K562 (cell line): ENCODE measurements around the gene TSPAN16. TPM values are rescaled to one million over a fixed set of nuclear protein-coding genes. Genes with fewer than 3 reads are reported as not detected.

Experiments used
- ATAC-seq: fragments of 200-7000 bp; cut with Tn5 transposase; 3 replicates; pipeline ENCODE4 v1.9.1; 2020; ENCODE audit warnings: moderate library complexity
- BruUV-seq: library from RNA; stranded (reverse); fragments of 400-500 nt; replicated peaks from 2 replicates; lab custom pipeline; 2021; lab: Mats Ljungman, UMichigan
- CTCF ChIA-PET: fragments of 300-600 bp; formaldehyde crosslinking; extraction: SDS; loops from one replicate; lab custom pipeline; 2021; ENCODE audit warnings: low intra/inter-chr PET ratio; lab: Yijun Ruan, JAX
- POLR2A ChIA-PET: fragments of 300-600, 350-650 bp; sonication (Branson Sonifier 250); formaldehyde crosslinking; extraction: SDS; loops from one replicate; lab custom pipeline; 2021; ENCODE audit warnings: antibody characterized with exemption, inconsistent platforms; lab: Yijun Ruan, JAX
- DNase-seq, 4 experiments: peaks; one replicate each; pipeline versions ENCODE4 v3.0.0 to v3.0.0-alpha.2; 2011 to 2018; ENCODE audit warnings: low spot score in 3 of 4, mixed read lengths in 3 of 4; ENCODE audit errors: extremely low read depth in 1 of 4
- FAIRE-seq: peaks from 2 replicates; lab custom pipeline; 2011; peaks lifted over from hg19 to GRCh38; lab: Jason Lieb, UNC
- H2AFZ ChIP-seq: 2 replicates; pipeline ENCODE4 v1.6.0; 2011; ENCODE audit warnings: low read depth, low read length, control low read depth, inconsistent platforms
- H3K27ac ChIP-seq: fragments of 200-600 bp; 3 replicates; pipeline ENCODE4 v1.8.0; 2011; ENCODE audit warnings: low read depth, mild to moderate bottlenecking, control low read depth, inconsistent platforms, low read length, moderate library complexity, mixed read lengths; ENCODE audit errors: extremely low read depth
- H3K27me3 ChIP-seq, 2 experiments: fragments of 300-600 bp in 1 of 2; 2 replicates in 1 of 2; 3 replicates in 1 of 2; pipeline versions ENCODE4 v1.6.0 to v1.8.0; 2011; ENCODE audit warnings: inconsistent platforms in 2 of 2, low read length in 2 of 2, mild to moderate bottlenecking in 1 of 2, mixed read lengths in 1 of 2, moderate library complexity in 1 of 2; ENCODE audit not compliant: control insufficient read depth in 2 of 2, insufficient read depth in 2 of 2
- H3K36me3 ChIP-seq: fragments of 300-600 bp; 3 replicates; pipeline ENCODE4 v1.8.0; 2011; ENCODE audit warnings: mild to moderate bottlenecking, low read length, inconsistent platforms; ENCODE audit not compliant: control insufficient read depth, insufficient read depth
- H3K4me1 ChIP-seq, 2 experiments: fragments of 200-600 bp in 1 of 2; replicated peaks in 1 of 2; 2 replicates in 1 of 2; 3 replicates in 1 of 2; pipeline versions ENCODE4 v1.5.1 to v1.8.0; 2011; ENCODE audit warnings: inconsistent platforms in 2 of 2, low read length in 2 of 2, mild to moderate bottlenecking in 1 of 2, mixed read lengths in 1 of 2, moderate library complexity in 1 of 2; ENCODE audit not compliant: control insufficient read depth in 2 of 2, insufficient read depth in 2 of 2
- H3K4me2 ChIP-seq: 2 replicates; pipeline ENCODE4 v1.6.1; 2011; ENCODE audit warnings: low read length, control low read depth, inconsistent platforms, mixed read lengths; ENCODE audit not compliant: insufficient read depth
- H3K4me3 ChIP-seq: fragments of 200-600 bp; sonication (generic), shearing (Covaris generic); 2 replicates; pipeline ENCODE4 v1.5.1; 2016; ENCODE audit warnings: control low read depth, inconsistent platforms
- H3K79me2 ChIP-seq: fragments of 200-600 bp; 3 replicates; pipeline ENCODE4 v1.8.0; 2011; ENCODE audit warnings: low read length, inconsistent platforms; ENCODE audit not compliant: control insufficient read depth, insufficient read depth
- H3K9ac ChIP-seq, 2 experiments: 2 replicates each; pipeline versions ENCODE4 v1.6.0 to v1.6.1; 2011; ENCODE audit warnings: low read depth in 2 of 2, low read length in 2 of 2, control low read depth in 1 of 2, inconsistent platforms in 1 of 2, mild to moderate bottlenecking in 1 of 2, mixed read lengths in 1 of 2; ENCODE audit not compliant: insufficient read depth in 1 of 2
- H3K9me1 ChIP-seq: one replicate; pipeline ENCODE4 v1.6.0; 2011; ENCODE audit warnings: inconsistent platforms, mild to moderate bottlenecking, low read length, moderate library complexity; ENCODE audit not compliant: control insufficient read depth, insufficient read depth
- H3K9me3 ChIP-seq: replicated peaks from 2 replicates; pipeline ENCODE4 v1.5.1; 2011; ENCODE audit warnings: low read depth, low read length, inconsistent platforms; ENCODE audit not compliant: control insufficient read depth, insufficient read depth
- H4K20me1 ChIP-seq: replicated peaks from 2 replicates; pipeline ENCODE4 v1.6.1; 2011; ENCODE audit warnings: low read length, inconsistent platforms, mixed read lengths; ENCODE audit not compliant: control insufficient read depth, insufficient read depth
- L3MBTL2 ChIP-seq: fragments of 450-650 bp; IDR thresholded peaks from 2 replicates; pipeline ENCODE4 v1.6.1; 2016; ENCODE audit warnings: mild to moderate bottlenecking, moderate library complexity
- TARDBP ChIP-seq: fragments of 450-650 bp; IDR thresholded peaks from 2 replicates; pipeline ENCODE4 v1.6.1; 2016
- TCF7 ChIP-seq: sonication (generic); IDR thresholded peaks from 2 replicates; pipeline ENCODE4 v1.6.1; 2016; ENCODE audit warnings: antibody characterized with exemption, borderline replicate concordance
- ZBTB33 ChIP-seq: sonication (generic); formaldehyde crosslinking; IDR thresholded peaks from 2 replicates; pipeline ENCODE4 v1.8.1; 2023; ENCODE audit warnings: mild to moderate bottlenecking, missing genetic modification reagents
- ZKSCAN8 ChIP-seq: fragments of 200-800 bp; sonication (Bioruptor generic); IDR thresholded peaks from 2 replicates; pipeline ENCODE4 v1.6.1; 2016; ENCODE audit warnings: missing genetic modification characterization, missing compliant biosample characterization
- ZNF354B ChIP-seq: fragments of 250-450 bp; sonication (Bioruptor Pico); IDR thresholded peaks from 2 replicates; pipeline ENCODE4 v1.4.0; 2020
- WGBS: fragments of 100-300 bp; shearing (Covaris generic); methylation state at CpG from one replicate; pipeline ENCODE4 v1.1.6; 2016; ENCODE audit warnings: low coverage, mixed read lengths; ENCODE audit not compliant: insufficient coverage; ENCODE audit errors: missing lambda C conversion rate; 5-methylcytosine and 5-hydroxymethylcytosine counted together
- in situ Hi-C: fragments of 300-500 bp; cut with MboI; formaldehyde crosslinking; loops from 4 replicates; pipeline ENCODE4 v1.15.0; 2018; ENCODE audit warnings: inconsistent platforms, mixed read lengths
- intact Hi-C: fragments of 100-400 bp; cut with micrococcal nuclease; formaldehyde crosslinking; loops from 2 replicates; pipeline ENCODE4 v1.14.2; 2022
- polyA plus RNA-seq, 8 experiments: library from polyadenylated mRNA; depleted of rRNA in 4 of 8; stranded (reverse) in 5 of 8; unstranded in 3 of 8; fragments of >200 nt; fragmentation: Nextera tagmentation in 2 of 8; fragmentation: Illumina TruSeq in 1 of 8; extraction: Ambion mirVana in 2 of 8; extraction: Trizol in 1 of 8; gene quantifications; 2 replicates each; pipeline versions ENCODE4 v1.2.1 to v1.2.3, GENCODE V29; 2011 to 2014; ENCODE audit warnings: inconsistent platforms in 1 of 8, missing spikeins in 1 of 8
- total RNA-seq, 7 experiments: library from RNA; depleted of rRNA in 6 of 7; stranded (reverse); fragments of >200 nt in 6 of 7; fragmentation: Illumina TruSeq in 2 of 7; extraction: Trizol in 2 of 7; gene quantifications; 2 replicates each; pipeline versions ENCODE4 v1.2.1 to v1.2.3, GENCODE V29; 2011 to 2021; ENCODE audit warnings: low replicate concordance in 1 of 7

Gene TSPAN16
- total and polyA plus RNA-seq, 9 of the 15 experiments (the other 6 are each of a cell fraction or from before 2014, with no cell fraction given), result not detected

- Histone ChIP-seq H3K9ac (no peak overlapping the region), H3K9me3 (no peaks in the 10 kb centered on the region), H3K9me1 (no peaks in the 10 kb centered on the region), H3K4me1 (peaks cover 0 to 12% of the 10 kb centered on the region in 2 experiments; a peak in 2 of 5 replicates), H3K27ac (no peak overlapping the region), H4K20me1 (no peaks in the 10 kb centered on the region), H3K79me2 (no peaks in the 10 kb centered on the region), H3K4me3 (no peak overlapping the region), H3K27me3 (no peaks in the 10 kb centered on the region), H2AFZ (no peak overlapping the region), H3K4me2 (no peak overlapping the region), H3K36me3 (peaks cover 23% of the 10 kb centered on the region; the same call in 2 of the 3 replicates)
- intact Hi-C loops, result no loop called here
- ATAC-seq (no peak), FAIRE-seq (no peak), DNase-seq (no peak)
- POLR2A ChIA-PET, result interaction anchor here (0.7 kb wide), 1 partner anchor 123 kb away, joined by 3 read pairs; no protein-coding TSS in a partner anchor
- no TSS peak for BruUV-seq
- in situ Hi-C loops, result no loop called here
- CTCF ChIA-PET, result no interaction called here
- TF ChIP-seq TCF7 (no peak), TARDBP (no peak), ZBTB33 (peak; percentile 62; the same call in 1 of the 2 replicates)
- 74% methylated on average over 14 of the region's 14 CpGs for WGBS
Observed at GRCh38 chr19:11247934-11248333, 48.0 kb upstream of the TSPAN16 start.

GRCh38 chr19:11248852-11249251 lies 47.1 kb upstream of the TSPAN16 start:
- Histone ChIP-seq H3K4me1 (peaks cover 0 to 5% of the 10 kb centered on the region in 2 experiments; a peak in 1 of 5 replicates), H3K27me3 (no peaks in the 10 kb centered on the region), H3K4me2 (no peak overlapping the region), H4K20me1 (no peaks in the 10 kb centered on the region), H3K36me3 (peaks cover 23% of the 10 kb centered on the region; the same call in 2 of the 3 replicates), H2AFZ (no peak overlapping the region), H3K79me2 (no peaks in the 10 kb centered on the region), H3K9me1 (no peaks in the 10 kb centered on the region), H3K4me3 (no peak overlapping the region), H3K27ac (no peak overlapping the region), H3K9me3 (no peaks in the 10 kb centered on the region), H3K9ac (no peak overlapping the region)
- FAIRE-seq (no peak), ATAC-seq (no peak), DNase-seq (no peak)
- in situ Hi-C loops (no loop called here), intact Hi-C loops (no loop called here)
- WGBS, result 79% methylated on average over 2 of the region's 2 CpGs
- ChIA-PET CTCF (no interaction called here), POLR2A (interaction anchor here (0.5 kb wide), 1 partner anchor 1651 kb away, joined by 3 read pairs; no protein-coding TSS in a partner anchor)
- no TSS peak for BruUV-seq
- TF ChIP-seq L3MBTL2 (no peak), ZNF354B (CRISPR knock-in tag) (no peak), ZKSCAN8 (CRISPR knock-in tag) (peak; percentile 93)
